HepG2 (cell line): Measurements from ENCODE around the gene ABCD1. TPM values are rescaled to one million over a fixed set of nuclear protein-coding genes. Genes with fewer than 3 reads are reported as not detected.

ENCODE experiments used
- ATAC-seq: fragments of 200-7000 bp; cut with Tn5 transposase; 3 replicates; pipeline ENCODE4 v1.9.1; 2020; ENCODE audit warnings: mild to moderate bottlenecking, moderate library complexity
- BruUV-seq: library from RNA; stranded (reverse); fragments of 400-500 nt; replicated peaks from 2 replicates; lab custom pipeline; 2021; lab: Mats Ljungman, UMichigan
- CTCF ChIA-PET: fragments of 300-600 bp; formaldehyde crosslinking; extraction: SDS; loops from one replicate; lab custom pipeline; 2021; ENCODE audit warnings: low total read pairs, inconsistent platforms, low intra/inter-chr PET ratio; lab: Yijun Ruan, JAX
- POLR2A ChIA-PET: fragments of 350-600 bp; sonication (Branson Sonifier 250); formaldehyde crosslinking; loops from one replicate; lab custom pipeline; 2020; ENCODE audit warnings: antibody characterized with exemption, inconsistent platforms; lab: Yijun Ruan, JAX
- DNase-seq: peaks from one replicate; pipeline ENCODE4 v3.0.0-alpha.2; 2015; ENCODE audit warnings: low spot score
- FAIRE-seq: peaks from 3 replicates; lab custom pipeline; 2011; peaks lifted over from hg19 to GRCh38; lab: Jason Lieb, UNC
- H2AFZ ChIP-seq: one replicate; pipeline ENCODE4 v1.6.1; 2011; ENCODE audit warnings: low read length, inconsistent platforms
- H3K27ac ChIP-seq: fragments of 300-600 bp; 3 replicates; pipeline ENCODE4 v1.8.0; 2011; ENCODE audit warnings: mixed run types, mild to moderate bottlenecking, mixed read lengths, low read length, inconsistent platforms; ENCODE audit not compliant: insufficient read depth; ENCODE audit errors: extremely low read length
- H3K27me3 ChIP-seq, 2 experiments: fragments of 200-600 bp in 1 of 2; 2 replicates in 1 of 2; 3 replicates in 1 of 2; pipeline versions ENCODE4 v1.6.0 to v1.8.0; 2011; ENCODE audit warnings: low read length in 2 of 2, mild to moderate bottlenecking in 2 of 2, moderate library complexity in 2 of 2, inconsistent platforms in 1 of 2; ENCODE audit not compliant: insufficient read depth in 2 of 2, control insufficient read depth in 1 of 2
- H3K36me3 ChIP-seq, 2 experiments: fragments of 200-600 bp in 1 of 2; replicated peaks in 1 of 2; 2 replicates in 1 of 2; 3 replicates in 1 of 2; pipeline versions ENCODE4 v1.5.1 to v1.8.0; 2011; ENCODE audit warnings: low read length in 2 of 2, inconsistent platforms in 1 of 2; ENCODE audit not compliant: insufficient read depth in 2 of 2, control insufficient read depth in 1 of 2
- H3K4me1 ChIP-seq: 2 replicates; pipeline ENCODE4 v1.5.1; 2012; ENCODE audit warnings: low read length, inconsistent platforms; ENCODE audit not compliant: insufficient read depth
- H3K4me2 ChIP-seq: 2 replicates; pipeline ENCODE4 v1.6.0; 2011; ENCODE audit warnings: low read depth, low read length, inconsistent platforms
- H3K4me3 ChIP-seq, 3 experiments: fragments of 200-600 bp in 1 of 3; sonication (generic), shearing (Covaris generic) in 1 of 3; replicated peaks in 1 of 3; 2 replicates each; pipeline ENCODE4 v1.5.1; 2011 to 2016; ENCODE audit warnings: low read length in 3 of 3, inconsistent platforms in 2 of 3, low read depth in 2 of 3, mild to moderate bottlenecking in 2 of 3, control low read depth in 1 of 3, mixed read lengths in 1 of 3; ENCODE audit not compliant: insufficient read depth in 1 of 3
- H3K79me2 ChIP-seq: one replicate; pipeline ENCODE4 v1.6.1; 2011; ENCODE audit warnings: low read length, inconsistent platforms; ENCODE audit not compliant: insufficient read depth
- H3K9ac ChIP-seq: 2 replicates; pipeline ENCODE4 v1.6.0; 2011; ENCODE audit warnings: mild to moderate bottlenecking, low read depth, low read length, inconsistent platforms; ENCODE audit not compliant: insufficient read depth
- H3K9me3 ChIP-seq: 2 replicates; pipeline ENCODE4 v1.5.1; 2012; ENCODE audit warnings: mild to moderate bottlenecking, low read length
- H4K20me1 ChIP-seq: 2 replicates; pipeline ENCODE4 v1.6.0; 2011; ENCODE audit warnings: inconsistent platforms, mild to moderate bottlenecking, low read length, moderate library complexity; ENCODE audit not compliant: insufficient read depth
- ARID2 ChIP-seq: sonication (generic); formaldehyde crosslinking; IDR thresholded peaks from 2 replicates; pipeline ENCODE4 v1.8.1; 2022; ENCODE audit warnings: mild to moderate bottlenecking, missing genetic modification reagents, borderline replicate concordance
- DMAP1 ChIP-seq: IDR thresholded peaks from 2 replicates; pipeline ENCODE4 v1.6.1; 2016
- FLYWCH1 ChIP-seq: sonication (generic); formaldehyde crosslinking; IDR thresholded peaks from 2 replicates; pipeline ENCODE4 v1.8.1; 2023; ENCODE audit warnings: mild to moderate bottlenecking, missing genetic modification reagents
- GRHL1 ChIP-seq: sonication (generic); formaldehyde crosslinking; conservative IDR thresholded peaks from 2 replicates; pipeline ENCODE4 v1.8.0; 2022; ENCODE audit warnings: missing genetic modification reagents
- IKZF5 ChIP-seq: IDR thresholded peaks from 2 replicates; pipeline ENCODE4 v1.6.1; 2018; ENCODE audit warnings: missing genetic modification reagents, mild to moderate bottlenecking, missing compliant biosample characterization
- MTA3 ChIP-seq: sonication (generic); formaldehyde crosslinking; IDR thresholded peaks from 2 replicates; pipeline ENCODE4 v1.4.0; 2020; ENCODE audit warnings: missing genetic modification reagents
- TERF1 ChIP-seq: sonication (generic); formaldehyde crosslinking; IDR thresholded peaks from 2 replicates; pipeline ENCODE4 v1.8.0; 2022; ENCODE audit warnings: mild to moderate bottlenecking, missing genetic modification reagents, moderate library complexity
- ZBTB7A ChIP-seq: sonication (generic); formaldehyde crosslinking; IDR thresholded peaks from 2 replicates; pipeline ENCODE4 v1.8.0; 2022; ENCODE audit warnings: mild to moderate bottlenecking, missing genetic modification reagents
- ZNF574 ChIP-seq: sonication (generic); formaldehyde crosslinking; IDR thresholded peaks from 2 replicates; pipeline ENCODE4 v1.4.0; 2020; ENCODE audit warnings: missing genetic modification reagents
- ZNF615 ChIP-seq: sonication (generic); formaldehyde crosslinking; IDR thresholded peaks from 2 replicates; pipeline ENCODE4 v1.5.0; 2020; ENCODE audit warnings: mild to moderate bottlenecking, missing genetic modification reagents, borderline replicate concordance
- ZNF83 ChIP-seq: sonication (generic); formaldehyde crosslinking; IDR thresholded peaks from 2 replicates; pipeline ENCODE4 v1.4.0; 2020; ENCODE audit warnings: missing genetic modification reagents, mild to moderate bottlenecking, borderline replicate concordance
- WGBS: methylation state at CpG from one replicate; pipeline ENCODE4 v1.1.6; 2017; ENCODE audit warnings: low lambda C conversion rate; 5-methylcytosine and 5-hydroxymethylcytosine counted together
- in situ Hi-C: cut with HindIII; loops from 2 replicates; pipeline ENCODE4 v1.10.0; 2017; ENCODE audit warnings: low pct_unique_long_range_greater_than_20kb; ENCODE audit not compliant: extremely low pct_ligation_motif_present
- intact Hi-C: fragments of 100-400 bp; cut with micrococcal nuclease; formaldehyde crosslinking; loops from one replicate; pipeline ENCODE4 v1.10.0; 2022; ENCODE audit not compliant: unreplicated experiment
- polyA plus RNA-seq, 8 experiments: library from polyadenylated mRNA; depleted of rRNA in 3 of 8; stranded (reverse) in 7 of 8; unstranded in 1 of 8; fragments of >200 nt; fragmentation: Illumina TruSeq in 4 of 8; extraction: Trizol in 4 of 8; gene quantifications; 2 replicates each; pipeline versions ENCODE4 v1.2.1 to v1.2.3, GENCODE V29; 2011 to 2016; ENCODE audit warnings: low read depth in 4 of 8, missing spikeins in 1 of 8, mixed read lengths in 1 of 8; ENCODE audit not compliant: insufficient read depth in 1 of 8
- total RNA-seq, 5 experiments: library from RNA; depleted of rRNA; stranded (reverse); fragments of >200 nt; fragmentation: Illumina TruSeq; extraction: Trizol; gene quantifications; 2 replicates each; pipeline ENCODE4 v1.2.3, GENCODE V29; 2016; ENCODE audit warnings: low read depth in 1 of 5

The ABCD1 gene
- total and polyA plus RNA-seq, 2 of the 13 experiments (the other 11 are each of a cell fraction or from before 2014, with no cell fraction given) = 11.4 to 15.9 TPM

- TF ChIP-seq GRHL1 (no peak), FLYWCH1 (CRISPR knock-in tag) (no peak), ZNF83 (CRISPR knock-in tag) (no peak), ZNF574 (CRISPR knock-in tag) (no peak)
Measured at GRCh38 chrX:153700376-153700945, 24.2 kb upstream of the ABCD1 start (continued).

- Histone ChIP-seq H4K20me1 (0 out of 2 replicates have a peak, but pooled peaks cover 3% of the 10 kb centered on the region), H2AFZ (no peak overlapping the region), H3K27ac (no peak overlapping the region), H3K9me3 (no peaks in the 10 kb centered on the region), H3K4me3 (no peak overlapping the region), H3K4me1 (peaks cover 14% of the 10 kb centered on the region), H3K36me3 (peaks cover 5 to 9% of the 10 kb centered on the region in 2 experiments; a peak in 3 of 5 replicates), H3K27me3 (no peaks in the 10 kb centered on the region), H3K4me2 (no peak overlapping the region), H3K9ac (no peak overlapping the region), H3K79me2 (no peaks in the 10 kb centered on the region)
- in situ Hi-C loops (no loop called here), intact Hi-C loops (no loop called here)
- CTCF ChIA-PET = no interaction called here
- TF ChIP-seq ZBTB7A = no peak
- TF ChIP-seq MTA3 = no peak
- no peak for TF ChIP-seq DMAP1 (CRISPR knock-in tag)
- no peak for TF ChIP-seq TERF1 (CRISPR knock-in tag)
- TF ChIP-seq IKZF5 (CRISPR knock-in tag) = no peak
- no peak for TF ChIP-seq ZNF615 (CRISPR knock-in tag)
- no peak for TF ChIP-seq ARID2 (CRISPR knock-in tag)
- no peak for FAIRE-seq
- ATAC-seq = no peak
- no peak for DNase-seq
- WGBS = no CpG with 5 or more reads among the region's 6 CpGs
- POLR2A ChIA-PET = no interaction called here
- no TSS peak for BruUV-seq
Measured at GRCh38 chrX:153700967-153701366, 23.7 kb upstream of the ABCD1 start.
